GM19467 (cell line): ENCODE measurements around the gene TRIM31.

ENCODE experiments used
- ATAC-seq: cut with Tn5 transposase; IDR thresholded peaks from one replicate; pipeline ENCODE4 v1.9.1; 2021; ENCODE audit warnings: mild to moderate bottlenecking, moderate library complexity; ENCODE audit not compliant: unreplicated experiment

Gene TRIM31

DNA sequence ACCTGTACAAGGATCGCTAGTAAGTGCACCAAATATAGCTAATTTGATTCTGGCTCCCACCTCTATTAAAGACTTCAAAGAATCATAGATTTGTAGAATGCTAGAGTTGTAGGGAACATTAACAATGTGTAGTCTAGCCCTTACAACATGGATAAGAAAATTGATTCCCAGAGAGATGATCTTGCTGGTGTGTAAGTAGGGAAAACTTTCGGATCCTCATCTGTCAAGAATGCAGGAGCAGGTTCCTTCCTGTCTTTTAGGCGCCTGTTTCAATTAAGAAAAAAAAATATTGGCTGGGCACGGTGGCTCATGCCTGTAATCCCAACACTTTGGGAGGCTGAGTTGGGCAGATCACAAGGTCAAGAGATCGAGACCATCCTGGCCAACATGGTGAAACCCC, 25.0 kb downstream of the TRIM31 start:
- ATAC-seq = no peak

- ATAC-seq = no peak
Observed at GRCh38 chr6:30077218-30077617, 35.7 kb downstream of the TRIM31 start.

GRCh38 chr6:30075790-30076732, 36.8 kb downstream of the TRIM31 start:
- no peak for ATAC-seq

DNA sequence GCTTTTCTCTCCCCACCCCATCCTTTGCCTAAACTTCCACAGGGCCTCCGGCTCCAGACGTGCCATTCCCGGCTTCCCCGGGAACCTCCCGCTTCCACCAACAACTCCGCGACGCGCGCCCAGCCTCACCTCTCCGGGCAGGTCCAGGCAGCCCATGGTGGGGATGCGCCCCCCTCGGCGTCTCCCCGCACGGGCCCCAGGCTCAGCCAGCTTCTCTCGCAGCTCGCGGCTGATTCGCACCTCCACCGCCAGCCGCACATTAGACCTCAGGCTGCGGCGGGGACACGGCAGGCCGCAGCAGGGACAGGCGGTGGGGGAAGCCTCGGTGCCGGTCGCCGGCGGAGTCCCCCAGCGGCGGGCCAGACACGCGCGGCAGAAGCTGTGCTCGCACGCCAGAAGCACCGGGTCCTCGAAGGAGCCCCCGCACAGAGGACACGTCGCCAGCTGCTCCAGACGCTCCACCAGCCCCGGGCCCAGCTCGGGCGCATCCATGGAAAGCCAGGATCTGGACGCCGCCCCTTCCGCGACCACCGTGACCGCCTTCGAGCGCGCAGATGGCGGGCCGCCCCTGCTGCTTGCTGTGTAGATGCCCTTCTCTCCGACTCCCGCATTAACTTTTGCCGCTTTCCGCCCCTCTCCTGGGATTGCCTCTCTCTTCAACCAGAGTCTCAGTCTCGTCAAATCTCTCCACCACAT, 37.6 kb downstream of the TRIM31 start, which contains the start of gene RNF39:
RNF39 (minus strand) TSS at position 676 of the 696 bp plus-strand sequence; CDS start at position 492, 184 bp downstream.
- ATAC-seq = no peak

GRCh38 chr6:30074331-30075093, 38.4 kb downstream of the TRIM31 start:
- no peak for ATAC-seq

GRCh38 chr6:30073489-30074235, 39.2 kb downstream of the TRIM31 start:
- ATAC-seq = no peak

- no peak for ATAC-seq
Observed at GRCh38 chr6:30071858-30072257, 41.0 kb downstream of the TRIM31 start.

DNA sequence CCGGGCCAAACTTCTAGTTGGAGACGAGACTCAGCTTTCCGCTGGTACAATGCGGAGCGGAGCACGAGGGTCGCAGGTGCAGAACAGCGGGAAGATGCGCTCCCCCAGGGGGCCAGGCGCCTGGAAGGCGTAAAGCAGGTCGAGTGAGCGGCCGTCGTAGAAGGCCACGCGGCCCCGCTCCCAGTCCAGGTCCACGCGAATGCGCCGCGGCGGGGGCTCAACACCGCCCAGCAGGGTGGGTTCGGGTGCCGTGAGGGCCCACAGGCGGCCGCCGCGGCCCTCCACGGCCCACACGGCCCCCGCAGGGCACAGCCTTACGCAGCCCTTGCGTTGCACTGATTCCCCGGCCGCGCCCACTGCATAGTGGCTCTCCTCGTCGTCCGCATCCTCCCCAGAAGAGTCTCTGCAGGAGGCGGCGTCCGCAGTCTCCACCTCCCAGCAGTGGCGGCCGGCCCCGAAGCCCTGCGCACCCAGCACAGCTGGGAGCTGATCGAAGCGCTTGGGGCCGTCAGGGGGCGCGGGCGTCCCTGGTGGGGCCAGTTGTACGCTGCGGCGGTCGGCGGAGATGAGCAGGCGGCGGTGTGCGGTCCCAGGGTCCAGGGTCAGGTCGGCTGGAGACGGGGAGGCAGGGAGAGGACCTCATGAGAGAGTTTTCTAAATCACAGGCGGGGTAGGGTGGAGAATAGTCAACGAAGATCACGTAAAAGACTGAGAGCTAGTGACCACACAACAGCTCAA, 41.6 kb downstream of the TRIM31 start:
- ATAC-seq = no peak

- ATAC-seq = no peak
Observed at GRCh38 chr6:30067460-30068139, 45.3 kb downstream of the TRIM31 start.

GRCh38 chr6:30066577-30067459, 46.1 kb downstream of the TRIM31 start, which contains the start of gene PPP1R11:
TSS of gene PPP1R11 (plus strand) at chr6:30067198. CDS start at chr6:30067411, 213 bp downstream.
- peak; percentile 89 for ATAC-seq

- no peak for ATAC-seq
Observed at GRCh38 chr6:30066082-30066481, 46.8 kb downstream of the TRIM31 start.

GRCh38 chr6:30063315-30063714, 49.6 kb downstream of the TRIM31 start:
- ATAC-seq = no peak

GRCh38 chr6:30062471-30063178, 50.3 kb downstream of the TRIM31 start:
- ATAC-seq = no peak

DNA sequence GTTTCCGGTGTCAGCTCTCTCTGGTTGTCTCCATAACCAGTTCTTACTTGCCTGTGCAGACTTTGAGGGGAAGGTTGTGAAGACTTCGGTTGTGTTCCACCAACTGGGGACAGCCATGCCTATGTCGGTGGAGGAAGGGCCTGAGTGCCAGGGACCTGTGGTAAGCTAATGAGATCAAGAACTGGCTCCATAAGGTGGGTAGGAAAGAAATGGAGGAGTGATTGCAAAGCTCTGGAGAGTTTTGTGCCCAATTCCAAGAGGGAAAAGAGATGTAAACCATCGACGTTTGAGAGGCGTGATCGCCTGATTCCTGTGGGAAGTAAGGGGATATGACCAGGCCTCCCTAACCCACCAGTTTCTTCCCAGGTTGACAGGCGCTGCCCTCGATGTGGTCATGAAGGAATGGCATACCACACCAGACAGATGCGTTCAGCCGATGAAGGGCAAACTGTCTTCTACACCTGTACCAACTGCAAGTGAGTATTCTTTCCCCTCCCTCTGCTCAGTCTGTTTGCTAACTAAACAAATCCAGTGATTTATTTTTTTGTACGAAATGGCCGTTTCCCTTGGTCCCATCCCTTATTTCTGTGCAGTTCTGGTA, 50.9 kb downstream of the TRIM31 start:
- no peak for ATAC-seq

- peak; percentile 72 for ATAC-seq
Observed at GRCh38 chr6:30061092-30061857, 51.6 kb downstream of the TRIM31 start, which contains the start of gene POLR1H. TSS of gene POLR1H (plus strand) at chr6:30061265. CDS start at chr6:30061525, 260 bp downstream.

- peak; percentile 19 for ATAC-seq
Observed at GRCh38 chr6:30060606-30061091, 52.2 kb downstream of the TRIM31 start.
